AG10803 (cell line): Measurements from ENCODE around the gene GAGE2A.
A peak's percentile ranks its signal among the peaks of the same experiment; 100 is the strongest.

Experiments
- DNase-seq: peaks from one replicate; pipeline ENCODE4 v3.0.0; 2010; ENCODE audit warnings: low read depth
- H3K4me3 ChIP-seq: 2 replicates; pipeline ENCODE4 v1.5.1; 2011; ENCODE audit warnings: mild to moderate bottlenecking, low read length, control low read depth
- TF ChIP-seq, protein P1 (sequence below): conservative IDR thresholded peaks from 2 replicates; pipeline ENCODE4 v1.5.1; 2011; ENCODE audit warnings: mild to moderate bottlenecking, low read length, control low read depth, inconsistent platforms

Gene GAGE2A

GRCh38 chrX:49627086-49627777, 37.9 kb downstream of the GAGE2A start:
- TF ChIP-seq, protein P1, sequence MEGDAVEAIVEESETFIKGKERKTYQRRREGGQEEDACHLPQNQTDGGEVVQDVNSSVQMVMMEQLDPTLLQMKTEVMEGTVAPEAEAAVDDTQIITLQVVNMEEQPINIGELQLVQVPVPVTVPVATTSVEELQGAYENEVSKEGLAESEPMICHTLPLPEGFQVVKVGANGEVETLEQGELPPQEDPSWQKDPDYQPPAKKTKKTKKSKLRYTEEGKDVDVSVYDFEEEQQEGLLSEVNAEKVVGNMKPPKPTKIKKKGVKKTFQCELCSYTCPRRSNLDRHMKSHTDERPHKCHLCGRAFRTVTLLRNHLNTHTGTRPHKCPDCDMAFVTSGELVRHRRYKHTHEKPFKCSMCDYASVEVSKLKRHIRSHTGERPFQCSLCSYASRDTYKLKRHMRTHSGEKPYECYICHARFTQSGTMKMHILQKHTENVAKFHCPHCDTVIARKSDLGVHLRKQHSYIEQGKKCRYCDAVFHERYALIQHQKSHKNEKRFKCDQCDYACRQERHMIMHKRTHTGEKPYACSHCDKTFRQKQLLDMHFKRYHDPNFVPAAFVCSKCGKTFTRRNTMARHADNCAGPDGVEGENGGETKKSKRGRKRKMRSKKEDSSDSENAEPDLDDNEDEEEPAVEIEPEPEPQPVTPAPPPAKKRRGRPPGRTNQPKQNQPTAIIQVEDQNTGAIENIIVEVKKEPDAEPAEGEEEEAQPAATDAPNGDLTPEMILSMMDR = no peak
- peak; percentile 0 for DNase-seq
- H3K4me3 ChIP-seq = no peak overlapping the region

DNA sequence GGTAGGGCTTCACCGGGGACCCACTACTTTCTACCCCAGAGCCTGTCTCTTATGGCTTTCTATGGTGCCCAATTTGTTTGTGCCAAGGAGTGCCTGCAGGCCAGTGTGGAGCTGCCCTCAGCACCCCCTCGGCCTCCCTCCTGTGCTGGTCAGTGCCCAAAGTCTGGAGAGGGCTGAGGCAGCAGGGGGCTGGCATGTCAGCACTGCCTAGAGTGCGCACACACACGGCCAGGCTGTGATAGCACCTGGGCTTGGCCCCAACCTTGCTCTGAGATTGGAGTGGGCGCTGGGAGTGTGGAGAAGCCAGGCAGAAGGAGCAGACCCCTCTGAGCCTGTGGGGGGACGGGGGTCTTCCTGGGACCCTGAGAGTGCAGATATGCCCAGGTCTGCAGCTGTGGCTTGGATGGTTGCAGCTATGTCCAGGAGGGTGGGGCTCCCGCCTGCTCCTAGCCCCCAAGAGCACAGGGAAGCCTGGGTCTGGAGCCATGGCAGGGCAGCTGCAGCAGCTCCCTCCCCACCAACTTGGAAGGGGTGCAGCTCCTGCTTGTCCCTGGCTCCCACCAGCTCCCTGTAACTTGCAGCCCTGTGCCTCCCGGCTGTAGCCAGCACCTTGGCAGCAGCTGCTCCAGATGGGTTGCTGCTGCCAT, 55.8 kb downstream of the GAGE2A start:
- TF ChIP-seq, protein P1 = no peak
- no peak overlapping the region for H3K4me3 ChIP-seq
- DNase-seq = no peak
